Loucy (cell line): ENCODE results near the gene FAM98A.

Experiments used
- EZH2phosphoT487 ChIP-seq: fragments of 200-600 bp; IDR thresholded peaks from 2 replicates; pipeline ENCODE4 v1.6.1; 2018; ENCODE audit warnings: antibody characterized with exemption, mild to moderate bottlenecking, moderate library complexity, borderline replicate concordance
- TF ChIP-seq, protein P1 (sequence below): fragments of 200-600 bp; sonication (generic); conservative IDR thresholded peaks from 2 replicates; pipeline ENCODE4 v1.5.1; 2014; ENCODE audit warnings: mild to moderate bottlenecking, antibody characterized with exemption, low read length

DNA sequence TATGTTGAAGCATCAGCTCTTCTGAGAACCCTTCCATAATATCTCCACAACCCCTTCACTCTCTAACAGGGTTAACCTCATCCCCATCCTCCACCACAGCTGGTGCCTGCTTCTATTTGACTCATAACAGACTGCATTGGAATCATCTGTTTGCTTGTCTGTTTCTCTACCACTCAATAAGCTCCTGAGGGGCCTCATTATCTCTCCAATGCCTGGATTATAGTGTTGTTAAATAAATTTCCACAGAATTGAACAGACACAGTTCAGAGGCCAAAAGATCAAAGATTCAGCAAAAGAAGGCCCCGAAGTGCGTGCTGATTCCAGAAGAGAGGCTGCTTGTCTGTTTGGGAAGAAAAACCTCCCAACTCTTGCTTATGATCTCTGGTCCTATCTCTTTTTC, 33.7 kb upstream of the FAM98A start:
- TF ChIP-seq, protein P1, sequence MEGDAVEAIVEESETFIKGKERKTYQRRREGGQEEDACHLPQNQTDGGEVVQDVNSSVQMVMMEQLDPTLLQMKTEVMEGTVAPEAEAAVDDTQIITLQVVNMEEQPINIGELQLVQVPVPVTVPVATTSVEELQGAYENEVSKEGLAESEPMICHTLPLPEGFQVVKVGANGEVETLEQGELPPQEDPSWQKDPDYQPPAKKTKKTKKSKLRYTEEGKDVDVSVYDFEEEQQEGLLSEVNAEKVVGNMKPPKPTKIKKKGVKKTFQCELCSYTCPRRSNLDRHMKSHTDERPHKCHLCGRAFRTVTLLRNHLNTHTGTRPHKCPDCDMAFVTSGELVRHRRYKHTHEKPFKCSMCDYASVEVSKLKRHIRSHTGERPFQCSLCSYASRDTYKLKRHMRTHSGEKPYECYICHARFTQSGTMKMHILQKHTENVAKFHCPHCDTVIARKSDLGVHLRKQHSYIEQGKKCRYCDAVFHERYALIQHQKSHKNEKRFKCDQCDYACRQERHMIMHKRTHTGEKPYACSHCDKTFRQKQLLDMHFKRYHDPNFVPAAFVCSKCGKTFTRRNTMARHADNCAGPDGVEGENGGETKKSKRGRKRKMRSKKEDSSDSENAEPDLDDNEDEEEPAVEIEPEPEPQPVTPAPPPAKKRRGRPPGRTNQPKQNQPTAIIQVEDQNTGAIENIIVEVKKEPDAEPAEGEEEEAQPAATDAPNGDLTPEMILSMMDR: no peak
- no peak for TF ChIP-seq EZH2phosphoT487
